NB4 (cell line): ENCODE data around the gene MAP3K9.

ENCODE experiments used
- DNase-seq: peaks from one replicate; pipeline ENCODE4 v3.0.0; 2010; ENCODE audit warnings: low read depth
- H3K4me3 ChIP-seq: one replicate; pipeline ENCODE4 v1.5.1; 2011; ENCODE audit warnings: mild to moderate bottlenecking, low read depth, low read length, moderate library complexity
- MYC ChIP-seq: IDR thresholded peaks from 2 replicates; pipeline ENCODE4 v1.6.1; 2011; ENCODE audit warnings: low read depth, low read length
- POLR2A ChIP-seq: IDR thresholded peaks from 2 replicates; pipeline ENCODE4 v1.6.1; 2011; ENCODE audit warnings: mild to moderate bottlenecking; ENCODE audit not compliant: insufficient read length; ENCODE audit errors: extremely low read depth
- TF ChIP-seq, protein P1 (sequence below): IDR thresholded peaks from 2 replicates; pipeline ENCODE4 v1.6.1; 2011; ENCODE audit warnings: low read depth, low read length
- TF ChIP-seq, protein P2 (sequence below): IDR thresholded peaks from one replicate; pipeline ENCODE4 v1.5.1; 2012; ENCODE audit warnings: low read depth, low read length

The MAP3K9 gene

DNA sequence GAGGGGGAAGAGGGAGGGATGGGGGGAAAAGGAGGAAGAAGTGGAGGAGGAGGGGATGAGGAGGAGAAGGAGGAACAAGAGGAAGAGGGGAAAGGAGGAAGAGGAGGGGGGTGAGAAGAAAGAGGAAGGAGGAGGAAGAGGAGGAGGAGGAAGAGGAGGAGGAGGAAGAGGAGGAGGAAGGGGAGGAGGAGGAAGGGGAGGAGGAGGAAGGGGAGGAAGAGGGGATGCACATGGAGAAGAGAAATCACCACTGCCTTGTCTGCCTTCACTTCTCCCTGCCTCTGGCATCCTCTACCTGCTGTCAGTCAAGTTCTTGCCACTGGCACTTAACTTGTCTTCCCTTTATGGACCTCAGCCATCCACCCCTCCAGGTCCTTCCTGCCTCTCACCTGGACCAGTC, 107.7 kb downstream of the MAP3K9 start:
- DNase-seq, result no peak
- no peak overlapping the region for H3K4me3 ChIP-seq
- TF ChIP-seq MYC, result no peak
- TF ChIP-seq, protein P1, sequence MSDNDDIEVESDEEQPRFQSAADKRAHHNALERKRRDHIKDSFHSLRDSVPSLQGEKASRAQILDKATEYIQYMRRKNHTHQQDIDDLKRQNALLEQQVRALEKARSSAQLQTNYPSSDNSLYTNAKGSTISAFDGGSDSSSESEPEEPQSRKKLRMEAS, result no peak
- TF ChIP-seq, protein P2, sequence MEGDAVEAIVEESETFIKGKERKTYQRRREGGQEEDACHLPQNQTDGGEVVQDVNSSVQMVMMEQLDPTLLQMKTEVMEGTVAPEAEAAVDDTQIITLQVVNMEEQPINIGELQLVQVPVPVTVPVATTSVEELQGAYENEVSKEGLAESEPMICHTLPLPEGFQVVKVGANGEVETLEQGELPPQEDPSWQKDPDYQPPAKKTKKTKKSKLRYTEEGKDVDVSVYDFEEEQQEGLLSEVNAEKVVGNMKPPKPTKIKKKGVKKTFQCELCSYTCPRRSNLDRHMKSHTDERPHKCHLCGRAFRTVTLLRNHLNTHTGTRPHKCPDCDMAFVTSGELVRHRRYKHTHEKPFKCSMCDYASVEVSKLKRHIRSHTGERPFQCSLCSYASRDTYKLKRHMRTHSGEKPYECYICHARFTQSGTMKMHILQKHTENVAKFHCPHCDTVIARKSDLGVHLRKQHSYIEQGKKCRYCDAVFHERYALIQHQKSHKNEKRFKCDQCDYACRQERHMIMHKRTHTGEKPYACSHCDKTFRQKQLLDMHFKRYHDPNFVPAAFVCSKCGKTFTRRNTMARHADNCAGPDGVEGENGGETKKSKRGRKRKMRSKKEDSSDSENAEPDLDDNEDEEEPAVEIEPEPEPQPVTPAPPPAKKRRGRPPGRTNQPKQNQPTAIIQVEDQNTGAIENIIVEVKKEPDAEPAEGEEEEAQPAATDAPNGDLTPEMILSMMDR, result no peak
- TF ChIP-seq POLR2A, result no peak

DNA sequence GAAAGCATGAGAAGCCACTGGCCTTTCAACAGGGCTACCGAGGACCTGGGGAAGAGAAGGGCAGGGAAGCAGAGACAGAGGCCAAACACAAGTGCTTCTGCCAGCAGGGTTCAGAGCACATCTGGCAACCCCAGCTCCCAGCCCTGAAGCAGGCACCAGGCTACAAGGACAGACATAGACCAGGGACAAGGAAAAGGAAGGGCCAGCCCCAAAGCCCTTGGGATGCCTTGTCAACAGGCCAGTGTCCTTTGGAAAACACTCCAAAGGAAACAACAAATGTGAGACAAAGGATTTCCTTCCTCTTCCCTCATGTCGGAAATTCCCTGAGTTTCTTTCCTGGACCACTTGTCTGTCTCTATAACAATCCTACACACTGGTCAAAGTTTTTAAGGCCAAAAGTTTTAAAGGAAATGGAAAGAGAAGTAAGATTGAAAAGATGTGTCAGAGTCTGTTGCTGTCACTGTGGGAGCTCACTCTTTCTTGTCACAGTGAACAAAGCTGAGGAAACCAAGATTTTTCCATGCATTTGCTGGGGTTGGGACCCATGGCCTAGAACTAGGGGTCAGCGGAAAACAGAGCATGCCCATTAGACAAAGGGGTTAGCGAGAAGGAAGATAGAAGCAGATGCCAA, 108.2 kb downstream of the MAP3K9 start:
- TF ChIP-seq, protein P2, result no peak
- TF ChIP-seq MYC (no peak), POLR2A (no peak)
- TF ChIP-seq, protein P1, result no peak
- H3K4me3 ChIP-seq, result no peak overlapping the region
- no peak for DNase-seq

DNA sequence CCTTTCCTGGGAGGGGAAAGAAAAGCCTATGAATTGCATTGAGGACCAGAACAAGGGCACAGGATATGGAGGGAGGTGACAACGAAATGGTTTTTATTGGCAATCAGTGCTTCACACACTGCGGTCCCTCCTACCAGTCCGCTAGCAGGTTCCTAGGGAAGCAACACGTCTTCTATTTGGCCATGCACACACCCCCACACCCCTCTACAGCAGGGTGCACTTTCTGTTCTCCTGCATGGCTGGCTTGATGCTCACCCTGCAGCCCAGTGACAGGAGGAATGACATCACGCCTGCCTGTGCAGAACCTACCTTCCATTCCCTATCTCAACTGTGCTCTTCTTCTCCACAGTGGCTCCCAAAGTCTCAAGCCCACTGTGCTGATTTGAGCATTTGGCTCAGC, 109.7 kb downstream of the MAP3K9 start:
- H3K4me3 ChIP-seq, result no peak overlapping the region
- TF ChIP-seq, protein P1, result no peak
- TF ChIP-seq, protein P2, result no peak
- no peak for TF ChIP-seq POLR2A
- TF ChIP-seq MYC, result no peak
- no peak for DNase-seq

DNA sequence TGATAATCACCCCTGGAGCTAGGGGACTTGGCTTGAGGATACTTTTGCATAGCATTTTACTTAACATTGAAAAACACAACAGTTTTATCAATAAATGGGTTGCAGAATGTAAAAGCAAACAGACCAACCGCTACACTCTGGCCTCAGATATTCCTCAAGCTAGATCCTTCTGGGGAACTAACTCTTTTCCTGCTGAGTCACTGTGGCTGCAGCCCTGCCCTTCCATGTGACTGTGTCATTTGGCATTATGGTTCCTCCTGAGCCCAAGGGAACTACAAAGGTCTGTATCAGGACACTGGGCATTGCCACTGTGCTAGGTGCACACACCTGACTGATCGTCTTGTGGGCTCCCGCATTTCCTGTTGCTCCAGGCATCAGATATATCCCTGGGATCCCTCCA, 111.0 kb downstream of the MAP3K9 start:
- TF ChIP-seq, protein P1, result no peak
- TF ChIP-seq POLR2A (no peak), MYC (no peak)
- TF ChIP-seq, protein P2, result no peak
- H3K4me3 ChIP-seq, result no peak overlapping the region
- DNase-seq, result peak; percentile 69

DNA sequence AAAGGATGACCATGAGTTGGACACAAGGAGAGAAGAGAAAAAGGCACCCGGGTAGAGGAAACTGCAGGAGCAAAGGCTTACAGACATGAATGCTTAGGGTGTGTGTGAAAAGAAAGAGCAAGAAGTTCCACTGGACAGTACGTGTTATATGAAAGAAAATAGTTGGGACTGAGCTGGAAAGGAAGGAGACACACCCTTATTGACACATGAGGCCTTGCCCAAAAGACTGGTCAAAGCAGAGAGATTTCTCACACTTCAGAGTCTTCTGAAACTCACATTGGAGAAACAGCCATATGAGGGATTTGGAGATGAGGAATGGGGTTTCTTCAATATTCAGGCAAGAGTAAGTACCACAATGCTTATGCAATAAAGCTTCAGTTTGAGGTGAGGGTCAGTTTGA, 111.6 kb downstream of the MAP3K9 start:
- no peak for DNase-seq
- no peak overlapping the region for H3K4me3 ChIP-seq
- TF ChIP-seq, protein P2, result no peak
- no peak for TF ChIP-seq POLR2A
- TF ChIP-seq, protein P1, result no peak
- TF ChIP-seq MYC, result no peak
